ENCODE data around the gene CADM2.

Gene CADM2

DNA sequence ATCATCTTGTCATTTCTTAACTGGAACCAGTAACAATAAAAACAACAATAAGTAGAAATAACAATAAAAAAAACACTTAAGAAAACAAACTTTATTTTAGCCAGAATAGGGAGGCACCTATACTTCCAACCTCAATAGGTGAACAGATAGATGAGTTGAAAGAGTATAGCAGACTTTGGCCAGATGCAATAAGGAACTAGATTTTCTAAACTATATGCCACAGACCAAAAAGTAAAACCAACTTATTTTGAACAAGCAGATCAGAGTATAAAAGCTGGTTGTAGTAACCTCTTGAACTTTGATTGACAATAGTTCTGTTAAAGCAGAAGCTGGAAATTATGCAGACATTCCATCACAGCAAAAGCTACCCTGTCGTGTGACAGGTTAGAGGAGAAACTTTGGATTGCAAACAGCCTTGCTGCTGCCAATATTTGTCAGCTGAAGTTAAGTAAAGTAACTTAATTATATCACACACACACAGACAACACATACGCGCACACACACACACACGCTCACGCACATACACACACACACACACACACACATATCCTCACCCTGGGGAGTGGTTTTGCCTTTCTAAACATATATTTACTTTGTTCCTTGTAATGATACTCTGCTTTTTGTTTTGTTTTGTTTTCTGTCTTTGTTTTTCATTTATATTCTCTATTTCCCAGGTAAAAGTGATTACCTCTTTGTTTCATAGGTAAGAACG is 1128.5 kb downstream of the CADM2 start:
- DNase-seq (ENCODE audit: extremely low read depth in 1 of 2, low read depth in 1 of 2): no peak

DNA sequence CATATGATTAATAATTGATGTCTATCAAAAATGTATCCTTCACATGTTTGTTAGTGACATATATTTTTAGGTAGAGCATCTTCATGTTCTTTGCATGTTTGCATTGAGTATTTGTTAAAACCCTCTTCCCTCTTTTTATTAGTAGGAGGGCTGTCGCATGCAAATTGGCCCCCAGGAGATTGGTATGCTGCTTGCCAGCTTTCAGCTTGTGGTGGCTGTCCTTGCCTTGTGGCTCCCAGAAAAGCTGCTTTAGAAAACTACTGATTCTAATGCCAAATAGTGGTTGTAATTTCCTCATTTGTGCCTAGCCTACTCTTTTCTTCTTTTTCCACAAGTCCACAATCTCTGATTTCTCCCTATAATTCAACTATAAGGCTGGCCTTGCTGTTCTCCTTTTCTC is 1145.4 kb downstream of the CADM2 start:
- no peak for DNase-seq (ENCODE audit: extremely low read depth in 1 of 2, low read depth in 1 of 2)

DNA sequence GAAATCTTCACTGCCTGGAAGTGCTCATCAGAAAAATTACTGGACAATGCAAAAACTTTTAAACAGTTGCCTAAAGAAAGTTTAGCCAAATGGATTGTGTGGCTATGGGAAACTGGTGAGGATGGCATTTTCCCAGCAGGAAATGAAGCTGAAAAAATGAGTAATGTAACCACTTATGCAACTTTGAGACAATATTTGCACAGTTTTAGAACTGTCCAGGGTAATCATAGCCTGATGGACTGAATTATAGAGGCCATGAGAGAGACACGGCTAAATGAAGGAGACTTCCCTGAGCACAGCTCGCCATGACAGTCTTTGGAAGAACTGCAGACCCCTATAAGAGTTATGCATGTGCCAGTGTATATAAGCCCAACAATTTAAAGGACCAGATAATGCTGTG is 1150.6 kb downstream of the CADM2 start:
- no peak for DNase-seq (ENCODE audit: extremely low read depth in 1 of 2, low read depth in 1 of 2)

All from activated CD8-positive, alpha-beta memory T cell treated with anti-CD3 and anti-CD28 coated beads for 1 hour (primary cell).